HepG2 (cell line): ENCODE data around the gene METTL6. TPM values are rescaled to one million over a fixed set of nuclear protein-coding genes. Genes with fewer than 3 reads are reported as not detected.

Source experiments
- ATM ChIP-seq: fragments of 450-650 bp; IDR thresholded peaks from 2 replicates; pipeline ENCODE4 v1.7.1; 2017; ENCODE audit warnings: mild to moderate bottlenecking, borderline replicate concordance
- BRCA1 ChIP-seq: sonication (generic); formaldehyde crosslinking; IDR thresholded peaks from 2 replicates; pipeline ENCODE4 v1.4.0; 2020; ENCODE audit warnings: missing genetic modification reagents
- GABPB1 ChIP-seq: IDR thresholded peaks from 2 replicates; pipeline ENCODE4 v1.6.1; 2016; ENCODE audit warnings: mild to moderate bottlenecking, missing genetic modification reagents, moderate library complexity, missing compliant biosample characterization
- GZF1 ChIP-seq: sonication (generic); formaldehyde crosslinking; IDR thresholded peaks from 2 replicates; pipeline ENCODE4 v1.5.1; 2020; ENCODE audit warnings: mild to moderate bottlenecking, missing genetic modification reagents
- HOXA7 ChIP-seq: sonication (generic); formaldehyde crosslinking; IDR thresholded peaks from 2 replicates; pipeline ENCODE4 v1.8.1; 2022; ENCODE audit warnings: mild to moderate bottlenecking, missing genetic modification reagents, moderate library complexity
- MAFG ChIP-seq: sonication (generic); formaldehyde crosslinking; IDR thresholded peaks from 2 replicates; pipeline ENCODE4 v1.5.1; 2020; ENCODE audit warnings: mild to moderate bottlenecking, missing genetic modification reagents
- MTF2 ChIP-seq: sonication (generic); formaldehyde crosslinking; IDR thresholded peaks from 2 replicates; pipeline ENCODE4 v1.5.0; 2020; ENCODE audit warnings: missing genetic modification reagents, borderline replicate concordance
- MXD4 ChIP-seq: IDR thresholded peaks from 2 replicates; pipeline ENCODE4 v1.6.1; 2016; ENCODE audit warnings: mild to moderate bottlenecking, missing biosample characterization, missing genetic modification reagents
- RBAK ChIP-seq: sonication (generic); formaldehyde crosslinking; IDR thresholded peaks from 2 replicates; pipeline ENCODE4 v1.5.1; 2020; ENCODE audit warnings: mild to moderate bottlenecking, missing genetic modification reagents
- SAP130 ChIP-seq: IDR thresholded peaks from 2 replicates; pipeline ENCODE4 v1.6.1; 2016; ENCODE audit warnings: low read depth
- SMYD3 ChIP-seq: sonication (generic); formaldehyde crosslinking; IDR thresholded peaks from 2 replicates; pipeline ENCODE4 v1.8.1; 2023; ENCODE audit warnings: mild to moderate bottlenecking, missing genetic modification reagents
- SOX5 ChIP-seq: IDR thresholded peaks from 2 replicates; pipeline ENCODE4 v1.6.1; 2016; ENCODE audit warnings: borderline replicate concordance
- TFDP2 ChIP-seq: sonication (generic); formaldehyde crosslinking; IDR thresholded peaks from 2 replicates; pipeline ENCODE4 v1.4.0; 2020; ENCODE audit warnings: missing genetic modification reagents
- ZBTB42 ChIP-seq: sonication (generic); formaldehyde crosslinking; IDR thresholded peaks from 2 replicates; pipeline ENCODE4 v1.5.0; 2020; ENCODE audit warnings: mild to moderate bottlenecking, missing genetic modification reagents
- ZBTB8A ChIP-seq: sonication (generic); formaldehyde crosslinking; IDR thresholded peaks from 2 replicates; pipeline ENCODE4 v1.4.0; 2020; ENCODE audit warnings: mild to moderate bottlenecking, low read depth, missing genetic modification reagents, borderline replicate concordance
- ZMAT5 ChIP-seq: sonication (generic); formaldehyde crosslinking; IDR thresholded peaks from 2 replicates; pipeline ENCODE4 v1.5.0; 2020; ENCODE audit warnings: mild to moderate bottlenecking, low read depth, missing genetic modification reagents, borderline replicate concordance
- ZNF33A ChIP-seq: sonication (generic); formaldehyde crosslinking; IDR thresholded peaks from 2 replicates; pipeline ENCODE4 v1.5.1; 2020; ENCODE audit warnings: missing genetic modification reagents, mild to moderate bottlenecking, moderate library complexity, borderline replicate concordance
- ZNF430 ChIP-seq: sonication (generic); formaldehyde crosslinking; IDR thresholded peaks from 2 replicates; pipeline ENCODE4 v1.9.0; 2021; ENCODE audit warnings: mild to moderate bottlenecking, missing genetic modification reagents
- ZNF546 ChIP-seq: sonication (generic); formaldehyde crosslinking; conservative IDR thresholded peaks from 2 replicates; pipeline ENCODE4 v1.8.1; 2023; ENCODE audit warnings: mild to moderate bottlenecking, missing genetic modification reagents
- ZNF557 ChIP-seq: sonication (generic); formaldehyde crosslinking; IDR thresholded peaks from 2 replicates; pipeline ENCODE4 v1.4.0; 2020; ENCODE audit warnings: missing genetic modification reagents
- ZNF576 ChIP-seq: sonication (generic); formaldehyde crosslinking; IDR thresholded peaks from 2 replicates; pipeline ENCODE4 v1.4.0; 2020; ENCODE audit warnings: mild to moderate bottlenecking, missing genetic modification reagents
- polyA plus RNA-seq, 8 experiments: library from polyadenylated mRNA; depleted of rRNA in 3 of 8; stranded (reverse) in 7 of 8; unstranded in 1 of 8; fragments of >200 nt; fragmentation: Illumina TruSeq in 4 of 8; extraction: Trizol in 4 of 8; gene quantifications; 2 replicates each; pipeline versions ENCODE4 v1.2.1 to v1.2.3, GENCODE V29; 2011 to 2016; ENCODE audit warnings: low read depth in 4 of 8, missing spikeins in 1 of 8, mixed read lengths in 1 of 8; ENCODE audit not compliant: insufficient read depth in 1 of 8
- total RNA-seq, 5 experiments: library from RNA; depleted of rRNA; stranded (reverse); fragments of >200 nt; fragmentation: Illumina TruSeq; extraction: Trizol; gene quantifications; 2 replicates each; pipeline ENCODE4 v1.2.3, GENCODE V29; 2016; ENCODE audit warnings: low read depth in 1 of 5
- TF ChIP-seq, protein P1 (sequence below): sonication (generic); formaldehyde crosslinking; IDR thresholded peaks from 2 replicates; pipeline ENCODE4 v1.4.0; 2020; ENCODE audit warnings: missing genetic modification reagents
- TF ChIP-seq, protein P2 (sequence below): sonication (generic); formaldehyde crosslinking; IDR thresholded peaks from 2 replicates; pipeline ENCODE4 v1.5.0; 2020; ENCODE audit warnings: missing genetic modification reagents, mild to moderate bottlenecking, borderline replicate concordance
- TF ChIP-seq, protein P3 (sequence below): sonication (generic); formaldehyde crosslinking; IDR thresholded peaks from 2 replicates; pipeline ENCODE4 v1.5.1; 2020; ENCODE audit warnings: missing genetic modification reagents, mild to moderate bottlenecking, borderline replicate concordance

METTL6 gene
- total and polyA plus RNA-seq, 2 of the 13 experiments (the other 11 are each of a cell fraction or from before 2014, with no cell fraction given), result 17.2 to 29.4 TPM

DNA sequence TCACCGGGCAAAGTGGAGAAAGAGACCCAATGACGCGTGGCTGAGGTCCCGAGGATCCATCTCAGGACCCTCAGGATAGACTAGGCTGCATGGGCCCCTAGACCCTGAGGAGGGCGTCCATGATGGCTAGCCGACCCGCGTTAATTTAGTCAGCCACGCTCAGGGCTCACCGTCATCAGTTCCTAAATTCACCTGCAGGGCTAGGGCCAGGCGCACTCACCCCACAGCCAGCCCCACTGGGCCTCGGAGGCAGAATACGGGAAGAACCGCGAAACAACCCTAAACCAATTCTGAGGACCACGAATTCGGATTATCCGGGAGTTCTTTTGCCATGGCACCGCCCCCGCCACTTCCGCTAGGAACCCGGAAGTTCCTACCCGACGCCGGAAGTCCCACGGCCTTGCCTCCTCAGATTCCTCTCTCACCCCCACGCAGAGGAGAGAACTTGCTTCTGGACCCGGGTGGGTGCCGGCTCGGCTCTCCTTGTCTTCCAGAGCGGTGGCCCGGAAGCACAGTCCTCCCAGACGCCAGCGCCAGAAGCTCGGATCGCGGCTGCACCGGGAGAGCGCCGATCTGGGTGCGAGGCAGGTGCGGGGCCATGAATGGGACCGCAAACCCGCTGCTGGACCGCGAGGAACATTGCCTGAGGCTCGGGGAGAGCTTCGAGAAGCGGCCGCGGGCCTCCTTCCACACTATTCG is at the start of gene METTL6, which contains the start of gene EAF1 (continued):
- no peak for TF ChIP-seq ZNF576
- TF ChIP-seq MXD4 (CRISPR knock-in tag), result 0 out of 2 replicates have a peak, but pooled peaks have one; percentile 43
- no peak for TF ChIP-seq ZBTB8A
- no peak for TF ChIP-seq MAFG (CRISPR knock-in tag)
- TF ChIP-seq ZNF557 (CRISPR knock-in tag), result 0 out of 2 replicates have a peak, but pooled peaks have one; percentile 63
- TF ChIP-seq SMYD3 (CRISPR knock-in tag), result no peak
- peak; percentile 76; the same call in 1 of the 2 replicates for TF ChIP-seq BRCA1 (CRISPR knock-in tag)
- no peak for TF ChIP-seq ZNF430
- TF ChIP-seq RBAK, result no peak
- 0 out of 2 replicates have a peak, but pooled peaks have one; percentile 40 for TF ChIP-seq ZNF546 (CRISPR knock-in tag)
- TF ChIP-seq ZMAT5 (CRISPR knock-in tag), result no peak
- TF ChIP-seq GZF1 (CRISPR knock-in tag), result no peak
- TF ChIP-seq HOXA7, result no peak
- no peak for TF ChIP-seq ZBTB42 (CRISPR knock-in tag)
- TF ChIP-seq, protein P1, sequence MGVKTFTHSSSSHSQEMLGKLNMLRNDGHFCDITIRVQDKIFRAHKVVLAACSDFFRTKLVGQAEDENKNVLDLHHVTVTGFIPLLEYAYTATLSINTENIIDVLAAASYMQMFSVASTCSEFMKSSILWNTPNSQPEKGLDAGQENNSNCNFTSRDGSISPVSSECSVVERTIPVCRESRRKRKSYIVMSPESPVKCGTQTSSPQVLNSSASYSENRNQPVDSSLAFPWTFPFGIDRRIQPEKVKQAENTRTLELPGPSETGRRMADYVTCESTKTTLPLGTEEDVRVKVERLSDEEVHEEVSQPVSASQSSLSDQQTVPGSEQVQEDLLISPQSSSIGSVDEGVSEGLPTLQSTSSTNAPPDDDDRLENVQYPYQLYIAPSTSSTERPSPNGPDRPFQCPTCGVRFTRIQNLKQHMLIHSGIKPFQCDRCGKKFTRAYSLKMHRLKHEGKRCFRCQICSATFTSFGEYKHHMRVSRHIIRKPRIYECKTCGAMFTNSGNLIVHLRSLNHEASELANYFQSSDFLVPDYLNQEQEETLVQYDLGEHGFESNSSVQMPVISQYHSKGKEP (CRISPR knock-in tag), result no peak
- TF ChIP-seq SAP130 (CRISPR knock-in tag), result peak; percentile 96
- TF ChIP-seq, protein P2, sequence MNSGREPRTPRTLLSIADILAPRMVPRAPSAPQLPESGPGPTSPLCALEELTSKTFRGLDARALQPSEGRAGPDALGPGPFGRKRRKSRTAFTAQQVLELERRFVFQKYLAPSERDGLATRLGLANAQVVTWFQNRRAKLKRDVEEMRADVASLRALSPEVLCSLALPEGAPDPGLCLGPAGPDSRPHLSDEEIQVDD, result no peak
- TF ChIP-seq TFDP2 (CRISPR knock-in tag), result no peak
- TF ChIP-seq MTF2 (CRISPR knock-in tag), result no peak
- TF ChIP-seq ZNF33A, result no peak
- peak; percentile 98 for TF ChIP-seq GABPB1 (CRISPR knock-in tag)
- TF ChIP-seq SOX5 (CRISPR knock-in tag), result no peak
- TF ChIP-seq ATM, result no peak
- TF ChIP-seq, protein P3, sequence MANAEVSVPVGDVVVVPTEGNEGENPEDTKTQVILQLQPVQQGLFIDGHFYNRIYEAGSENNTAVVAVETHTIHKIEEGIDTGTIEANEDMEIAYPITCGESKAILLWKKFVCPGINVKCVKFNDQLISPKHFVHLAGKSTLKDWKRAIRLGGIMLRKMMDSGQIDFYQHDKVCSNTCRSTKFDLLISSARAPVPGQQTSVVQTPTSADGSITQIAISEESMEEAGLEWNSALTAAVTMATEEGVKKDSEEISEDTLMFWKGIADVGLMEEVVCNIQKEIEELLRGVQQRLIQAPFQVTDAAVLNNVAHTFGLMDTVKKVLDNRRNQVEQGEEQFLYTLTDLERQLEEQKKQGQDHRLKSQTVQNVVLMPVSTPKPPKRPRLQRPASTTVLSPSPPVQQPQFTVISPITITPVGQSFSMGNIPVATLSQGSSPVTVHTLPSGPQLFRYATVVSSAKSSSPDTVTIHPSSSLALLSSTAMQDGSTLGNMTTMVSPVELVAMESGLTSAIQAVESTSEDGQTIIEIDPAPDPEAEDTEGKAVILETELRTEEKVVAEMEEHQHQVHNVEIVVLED, result peak; percentile 69; the same call in 1 of the 2 replicates
